HFFc6 (cell line): ENCODE results near the gene SIGLEC10. TPM values are rescaled to one million over a fixed set of nuclear protein-coding genes. Genes with fewer than 3 reads are reported as not detected.

Source experiments
- total RNA-seq, 6 experiments: library from RNA; stranded (reverse); fragmentation: NEBNext Ultra II Directional; extraction: Animal tissue kit (Norgen Biotek cat#: 25700); gene quantifications; 2 replicates in 1 of 6; 3 replicates in 5 of 6; pipeline ENCODE4 v1.2.3, GENCODE V29; 2021

The SIGLEC10 gene
- total RNA-seq, 6 experiments from 2014 or later, result not detected

Other genes with a start within 250 kb of the SIGLEC10 start
- not detected for gene CD33, start 192.6 kb downstream of the SIGLEC10 start, total RNA-seq
- not detected for gene SIGLECL1, start 166.6 kb downstream of the SIGLEC10 start, total RNA-seq
- not detected for gene IGLON5, start 106.0 kb downstream of the SIGLEC10 start, total RNA-seq
- 1 to 10 TPM in 2 of 6 experiments, under 1 TPM in 4; 0.79 to 1.6 (median 0.89) TPM for gene VSIG10L, start 75.5 kb downstream of the SIGLEC10 start, total RNA-seq
- 100 to 1,000 TPM; 109 to 157 (median 132) TPM for gene ETFB, start 51.3 kb downstream of the SIGLEC10 start, total RNA-seq
- 1 to 10 TPM in 3 of 6 experiments, under 1 TPM in 3; 0.60 to 2.3 (median 0.94) TPM for gene CLDND2, start 48.6 kb downstream of the SIGLEC10 start, total RNA-seq
- gene NKG7, start 45.0 kb downstream of the SIGLEC10 start, total RNA-seq, result not detected
- not detected for gene LIM2, start 29.7 kb downstream of the SIGLEC10 start, total RNA-seq
- not detected for gene C19orf84, start 27.1 kb downstream of the SIGLEC10 start, total RNA-seq
- not detected for gene SIGLEC8, start 40.8 kb upstream of the SIGLEC10 start, total RNA-seq
- gene CEACAM18, start 60.9 kb upstream of the SIGLEC10 start, total RNA-seq, result not detected
- gene SIGLEC12, start 84.2 kb upstream of the SIGLEC10 start, total RNA-seq, result not detected
- not detected for gene SIGLEC6, start 114.0 kb upstream of the SIGLEC10 start, total RNA-seq
- 10 to 100 TPM; 19.6 to 29.5 (median 21.6) TPM for gene ZNF175, start 153.6 kb upstream of the SIGLEC10 start, total RNA-seq
- gene SIGLEC5, start 212.8 kb upstream of the SIGLEC10 start, total RNA-seq, result not detected
- gene SIGLEC14, start 229.2 kb upstream of the SIGLEC10 start, total RNA-seq, result not detected